ENCODE measurements around the gene RPS6KB2. TPM values are rescaled to one million over a fixed set of nuclear protein-coding genes. Genes with fewer than 3 reads are reported as not detected.
A peak's percentile ranks its signal among the peaks of the same experiment; 100 is the strongest.
"Not testable (repeated sequence)": the region's sequence is repeated elsewhere in the genome, so short reads cannot be mapped to it uniquely, and the experiment has no call there.

The RPS6KB2 gene
- total RNA-seq, 1 experiment from 2014 or later: 90.2 TPM

DNA sequence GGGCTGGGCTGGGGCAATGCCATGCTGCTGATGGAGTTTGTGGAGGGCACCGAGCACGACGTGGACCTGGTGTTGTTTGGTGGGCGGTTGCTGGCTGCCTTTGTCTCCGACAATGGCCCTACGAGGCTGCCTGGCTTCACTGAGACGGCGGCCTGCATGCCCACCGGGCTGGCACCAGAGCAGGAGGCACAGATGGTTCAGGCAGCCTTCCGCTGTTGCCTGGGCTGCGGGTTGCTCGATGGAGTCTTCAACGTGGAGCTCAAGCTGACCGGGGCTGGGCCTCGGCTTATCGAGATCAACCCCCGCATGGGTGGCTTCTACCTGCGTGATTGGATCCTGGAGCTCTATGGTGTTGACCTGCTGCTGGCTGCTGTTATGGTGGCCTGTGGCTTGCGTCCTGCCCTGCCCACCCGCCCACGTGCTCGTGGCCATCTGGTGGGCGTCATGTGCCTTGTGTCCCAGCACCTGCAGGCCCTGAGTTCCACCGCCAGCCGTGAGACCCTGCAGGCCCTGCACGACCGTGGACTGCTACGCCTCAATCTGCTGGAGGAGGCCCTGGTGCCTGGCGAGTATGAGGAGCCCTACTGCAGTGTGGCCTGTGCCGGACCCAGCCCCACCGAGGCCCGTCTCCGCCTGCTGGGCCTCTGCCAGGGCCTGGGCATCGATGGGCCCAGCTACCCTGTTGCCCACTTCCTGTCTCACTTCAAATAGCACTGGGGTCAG, 4.2 kb upstream of the RPS6KB2 start:
- DNase-seq: no peak
- peaks cover 7% of the 10 kb centered on the region for H3K27me3 ChIP-seq (ENCODE audit: control insufficient read depth, insufficient read depth, low read length)
- H3K36me3 ChIP-seq (replicated peaks; ENCODE audit: control insufficient read depth, insufficient read depth, low read length): no peaks in the 10 kb centered on the region
- H3K4me3 ChIP-seq (ENCODE audit: insufficient read depth, low read depth, low read length): no peak overlapping the region

DNA sequence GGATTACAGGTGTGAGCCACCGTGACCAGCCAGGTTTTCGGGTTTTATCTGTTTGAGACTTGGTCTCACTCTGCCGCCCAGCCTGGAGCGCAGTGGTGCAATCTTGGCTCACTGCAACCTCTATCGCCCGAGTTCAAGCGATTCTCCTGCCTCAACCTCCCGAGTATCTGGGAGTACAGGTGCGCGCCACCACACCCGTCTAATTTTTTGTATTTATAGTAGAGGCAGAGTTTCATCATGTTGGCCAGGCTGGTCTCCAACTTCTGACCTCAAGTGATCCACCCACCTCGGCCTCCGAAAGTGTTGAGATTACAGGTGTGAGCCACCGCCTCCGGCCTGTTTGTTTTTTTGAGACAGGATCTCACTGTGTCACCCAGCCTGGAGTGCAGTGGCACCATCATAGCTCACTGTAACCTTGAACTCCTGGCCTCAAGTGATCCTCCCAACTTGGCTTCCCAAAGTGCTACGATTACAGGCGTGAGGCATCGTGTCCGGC, 882 bp upstream of the RPS6KB2 start:
- H3K27me3 ChIP-seq (ENCODE audit: control insufficient read depth, insufficient read depth, low read length); DNase-seq: not testable (repeated sequence)
- H3K36me3 ChIP-seq (replicated peaks; ENCODE audit: control insufficient read depth, insufficient read depth, low read length): peaks cover 10% of the 10 kb centered on the region
- H3K4me3 ChIP-seq (ENCODE audit: insufficient read depth, low read depth, low read length): peak overlapping the region; percentile 98

- peaks cover 12% of the 10 kb centered on the region for H3K36me3 ChIP-seq (replicated peaks; ENCODE audit: control insufficient read depth, insufficient read depth, low read length)
- no peaks in the 10 kb centered on the region for H3K27me3 ChIP-seq (ENCODE audit: control insufficient read depth, insufficient read depth, low read length)
- DNase-seq: no peak
- peak overlapping the region; percentile 98 for H3K4me3 ChIP-seq (ENCODE audit: insufficient read depth, low read depth, low read length)
Observed at GRCh38 chr11:67429038-67429668, 859 bp downstream of the RPS6KB2 start.

DNA sequence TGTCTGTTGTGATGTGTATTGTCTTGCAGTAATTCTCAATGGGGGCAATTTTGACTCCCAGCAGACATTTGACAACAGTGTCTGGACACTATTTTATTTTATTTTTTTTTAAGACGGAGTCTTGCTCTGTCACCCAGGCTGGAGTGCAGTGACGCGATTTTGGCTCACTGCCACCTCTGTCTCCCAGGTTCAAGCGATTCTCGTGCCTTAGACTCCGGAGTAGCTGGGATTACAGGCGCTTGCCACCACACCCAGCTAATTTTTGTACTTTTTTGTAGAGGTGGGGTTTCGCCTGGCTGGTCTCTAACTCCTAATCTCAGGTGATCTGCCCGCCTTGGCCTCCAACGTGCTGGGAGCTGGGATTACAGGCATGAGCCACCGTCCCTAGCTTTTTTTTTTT, 1.4 kb downstream of the RPS6KB2 start:
- Histone ChIP-seq H3K36me3 (replicated peaks; ENCODE audit: control insufficient read depth, insufficient read depth, low read length) (peaks cover 12% of the 10 kb centered on the region), H3K27me3 (ENCODE audit: control insufficient read depth, insufficient read depth, low read length) (no peaks in the 10 kb centered on the region), H3K4me3 (ENCODE audit: insufficient read depth, low read depth, low read length) (no peak overlapping the region)
- DNase-seq: no peak

- Histone ChIP-seq H3K36me3 (replicated peaks; ENCODE audit: control insufficient read depth, insufficient read depth, low read length) (peaks cover 13% of the 10 kb centered on the region), H3K27me3 (ENCODE audit: control insufficient read depth, insufficient read depth, low read length) (no peaks in the 10 kb centered on the region), H3K4me3 (ENCODE audit: insufficient read depth, low read depth, low read length) (no peak overlapping the region)
- DNase-seq: no peak
Observed at GRCh38 chr11:67431346-67432249, 3.3 kb downstream of the RPS6KB2 start.

- no peaks in the 10 kb centered on the region for H3K27me3 ChIP-seq (ENCODE audit: control insufficient read depth, insufficient read depth, low read length)
- no peak overlapping the region for H3K4me3 ChIP-seq (ENCODE audit: insufficient read depth, low read depth, low read length)
- no peak for DNase-seq
- H3K36me3 ChIP-seq (replicated peaks; ENCODE audit: control insufficient read depth, insufficient read depth, low read length): peaks cover 15% of the 10 kb centered on the region
Observed at GRCh38 chr11:67432655-67433349, 4.5 kb downstream of the RPS6KB2 start.

- peaks cover 15% of the 10 kb centered on the region for H3K36me3 ChIP-seq (replicated peaks; ENCODE audit: control insufficient read depth, insufficient read depth, low read length)
- H3K4me3 ChIP-seq (ENCODE audit: insufficient read depth, low read depth, low read length): no peak overlapping the region
- no peak for DNase-seq
- no peaks in the 10 kb centered on the region for H3K27me3 ChIP-seq (ENCODE audit: control insufficient read depth, insufficient read depth, low read length)
Observed at GRCh38 chr11:67433536-67434394, 5.5 kb downstream of the RPS6KB2 start.

DNA sequence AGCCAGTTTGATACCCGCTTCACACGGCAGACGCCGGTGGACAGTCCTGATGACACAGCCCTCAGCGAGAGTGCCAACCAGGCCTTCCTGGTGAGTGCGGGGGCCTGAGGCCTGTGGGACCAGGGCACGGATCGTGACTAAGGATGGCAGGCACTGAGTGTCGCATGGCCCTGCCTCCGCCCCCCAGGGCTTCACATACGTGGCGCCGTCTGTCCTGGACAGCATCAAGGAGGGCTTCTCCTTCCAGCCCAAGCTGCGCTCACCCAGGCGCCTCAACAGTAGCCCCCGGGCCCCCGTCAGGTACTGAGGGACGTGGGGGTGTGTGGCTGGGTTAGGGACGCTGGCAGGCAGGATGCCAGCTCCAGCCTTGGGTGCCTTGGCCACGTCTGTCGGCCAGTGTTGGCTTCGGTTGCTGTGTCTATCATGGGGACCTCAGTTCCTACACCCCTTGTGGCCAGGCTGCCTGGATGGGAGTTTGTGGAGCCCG, 6.1 kb downstream of the RPS6KB2 start:
- H3K4me3 ChIP-seq (ENCODE audit: insufficient read depth, low read depth, low read length): no peak overlapping the region
- H3K36me3 ChIP-seq (replicated peaks; ENCODE audit: control insufficient read depth, insufficient read depth, low read length): peaks cover 13% of the 10 kb centered on the region
- H3K27me3 ChIP-seq (ENCODE audit: control insufficient read depth, insufficient read depth, low read length): no peaks in the 10 kb centered on the region
- DNase-seq: no peak

GRCh38 chr11:67435031-67435726, 6.9 kb downstream of the RPS6KB2 start:
- no peak for DNase-seq

GRCh38 chr11:67435727-67436458, 7.6 kb downstream of the RPS6KB2 start:
- Histone ChIP-seq H3K27me3 (ENCODE audit: control insufficient read depth, insufficient read depth, low read length) (no peaks in the 10 kb centered on the region), H3K4me3 (ENCODE audit: insufficient read depth, low read depth, low read length) (no peak overlapping the region), H3K36me3 (replicated peaks; ENCODE audit: control insufficient read depth, insufficient read depth, low read length) (peaks cover 13% of the 10 kb centered on the region)
- DNase-seq: no peak

More at GRCh38 chr11:67435031-67435726, 6.9 kb downstream of the RPS6KB2 start:
- H3K27me3 ChIP-seq (ENCODE audit: control insufficient read depth, insufficient read depth, low read length): no peaks in the 10 kb centered on the region
- H3K36me3 ChIP-seq (replicated peaks; ENCODE audit: control insufficient read depth, insufficient read depth, low read length): peaks cover 13% of the 10 kb centered on the region
- H3K4me3 ChIP-seq (ENCODE audit: insufficient read depth, low read depth, low read length): no peak overlapping the region

DNA sequence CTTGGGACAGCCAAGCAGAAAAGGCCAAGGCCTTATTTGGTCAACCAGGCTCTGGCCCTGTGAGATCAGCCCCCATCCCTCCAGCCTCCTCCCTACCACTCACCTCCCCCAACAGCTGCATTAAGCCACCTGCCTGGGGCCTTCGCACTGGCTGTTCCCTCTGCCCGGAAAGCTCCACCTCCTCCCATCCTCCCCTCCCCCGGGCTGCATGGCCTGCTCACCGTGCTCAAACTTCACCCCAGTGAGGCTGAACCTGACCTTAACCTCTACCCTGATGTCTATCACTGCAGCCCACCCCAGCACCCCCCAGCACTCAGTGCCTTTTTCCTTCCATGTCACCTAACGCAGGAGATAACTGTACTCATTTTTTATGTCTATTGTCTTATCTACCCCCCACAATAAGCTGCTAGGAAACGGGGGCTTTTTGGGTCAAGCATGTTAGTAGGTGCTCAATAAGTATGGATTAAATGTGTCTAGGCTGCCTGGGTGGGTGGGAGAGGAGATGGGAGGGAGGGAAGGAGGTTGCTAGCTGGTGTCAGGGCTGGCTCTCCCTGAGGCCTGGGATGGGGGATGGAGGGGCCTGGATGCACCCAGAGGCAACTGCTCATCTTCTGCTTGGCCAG, 8.3 kb downstream of the RPS6KB2 start:
- no peaks in the 10 kb centered on the region for H3K27me3 ChIP-seq (ENCODE audit: control insufficient read depth, insufficient read depth, low read length)
- H3K36me3 ChIP-seq (replicated peaks; ENCODE audit: control insufficient read depth, insufficient read depth, low read length): peaks cover 17% of the 10 kb centered on the region
- peak; percentile 94 for DNase-seq
- no peak overlapping the region for H3K4me3 ChIP-seq (ENCODE audit: insufficient read depth, low read depth, low read length)

All from H7 (cell line).